ENCODE results near the gene GTF2H4.
"Not testable (repeated sequence)": the region's sequence is repeated elsewhere in the genome, so short reads cannot be mapped to it uniquely, and the experiment has no call there.

Gene GTF2H4

GRCh38 chr6:30901436-30901835 lies 6.6 kb upstream of the GTF2H4 start:
- H3K27me3 ChIP-seq (ENCODE audit: control insufficient read depth, low read length), result no peaks in the 10 kb centered on the region
- H3K4me1 ChIP-seq (ENCODE audit: control insufficient read depth, low read length), result peaks cover 10% of the 10 kb centered on the region
- no peak overlapping the region for H3K4me3 ChIP-seq (ENCODE audit: low read length)
- no peaks in the 10 kb centered on the region for H4K20me1 ChIP-seq (ENCODE audit: control insufficient read depth, insufficient read depth, low read depth, low read length)
- no peaks in the 10 kb centered on the region for H3K9me3 ChIP-seq (ENCODE audit: control insufficient read depth, insufficient read depth, low read length)
- H3F3A ChIP-seq (ENCODE audit: control insufficient read depth, insufficient read depth), result peaks cover 3% of the 10 kb centered on the region; the same call in 1 of the 2 replicates
- H3K9me2 ChIP-seq (replicated peaks; ENCODE audit: control insufficient read depth, low read length), result no peaks in the 10 kb centered on the region
- no peaks in the 10 kb centered on the region for H3K79me2 ChIP-seq (ENCODE audit: control insufficient read depth, low read length)
- H3K4me2 ChIP-seq (ENCODE audit: low read length), result no peak overlapping the region
- H3K36me3 ChIP-seq (ENCODE audit: control insufficient read depth, low read length), result peaks cover 9% of the 10 kb centered on the region; the same call in 1 of the 2 replicates
- no peak overlapping the region for H3K27ac ChIP-seq (ENCODE audit: low read depth, low read length)
- TF ChIP-seq EZH2phosphoT487 (IDR thresholded peaks at IDR 0.05; ENCODE audit: borderline replicate concordance, low read length), result no peak
- TF ChIP-seq CTCF (IDR thresholded peaks at IDR 0.05; ENCODE audit: low read depth, low read length, poor library complexity, severe bottlenecking), result no peak

GRCh38 chr6:30902196-30902595 lies 5.8 kb upstream of the GTF2H4 start:
- H3K27me3 ChIP-seq (ENCODE audit: control insufficient read depth, low read length); H4K20me1 ChIP-seq (ENCODE audit: control insufficient read depth, insufficient read depth, low read depth, low read length); H3K9me3 ChIP-seq (ENCODE audit: control insufficient read depth, insufficient read depth, low read length); H3K27ac ChIP-seq (ENCODE audit: low read depth, low read length); H3K4me3 ChIP-seq (ENCODE audit: low read length); H3K4me2 ChIP-seq (ENCODE audit: low read length); H3F3A ChIP-seq (ENCODE audit: control insufficient read depth, insufficient read depth); H3K79me2 ChIP-seq (ENCODE audit: control insufficient read depth, low read length); H3K36me3 ChIP-seq (ENCODE audit: control insufficient read depth, low read length); H3K9me2 ChIP-seq (replicated peaks; ENCODE audit: control insufficient read depth, low read length): not testable (repeated sequence)
- peaks cover 12% of the 10 kb centered on the region for H3K4me1 ChIP-seq (ENCODE audit: control insufficient read depth, low read length)

DNA sequence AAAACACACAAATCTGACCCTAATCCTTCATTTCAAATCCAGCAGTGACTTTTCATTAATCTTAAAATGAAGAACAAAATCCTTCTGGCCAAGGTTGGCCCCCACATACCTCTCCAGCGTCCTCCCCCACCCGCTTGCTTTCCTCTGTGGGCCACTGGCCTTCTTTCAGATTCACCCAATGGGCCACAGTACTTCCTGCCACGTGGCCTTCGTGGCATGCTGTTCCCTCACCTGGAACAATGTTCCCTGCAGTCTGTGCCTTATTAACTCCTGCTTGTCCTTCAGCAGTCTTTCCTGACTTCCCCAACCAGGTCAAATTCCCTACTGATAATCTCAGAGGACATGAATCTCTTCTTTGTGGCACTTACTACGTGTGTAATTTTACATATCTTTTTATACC lies 5.3 kb upstream of the GTF2H4 start:
- Histone ChIP-seq H3K4me2 (ENCODE audit: low read length) (no peak overlapping the region), H3K9me2 (replicated peaks; ENCODE audit: control insufficient read depth, low read length) (no peaks in the 10 kb centered on the region), H3K27me3 (ENCODE audit: control insufficient read depth, low read length) (no peaks in the 10 kb centered on the region), H3K79me2 (ENCODE audit: control insufficient read depth, low read length) (no peaks in the 10 kb centered on the region), H3F3A (ENCODE audit: control insufficient read depth, insufficient read depth) (peaks cover 5% of the 10 kb centered on the region; the same call in 1 of the 2 replicates), H3K4me3 (ENCODE audit: low read length) (no peak overlapping the region), H3K4me1 (ENCODE audit: control insufficient read depth, low read length) (peaks cover 17% of the 10 kb centered on the region), H4K20me1 (ENCODE audit: control insufficient read depth, insufficient read depth, low read depth, low read length) (no peaks in the 10 kb centered on the region), H3K36me3 (ENCODE audit: control insufficient read depth, low read length) (peaks cover 9% of the 10 kb centered on the region; the same call in 1 of the 2 replicates), H3K9me3 (ENCODE audit: control insufficient read depth, insufficient read depth, low read length) (no peaks in the 10 kb centered on the region), H3K27ac (ENCODE audit: low read depth, low read length) (no peak overlapping the region)
- no peak for TF ChIP-seq CTCF (IDR thresholded peaks at IDR 0.05; ENCODE audit: low read depth, low read length, poor library complexity, severe bottlenecking)

DNA sequence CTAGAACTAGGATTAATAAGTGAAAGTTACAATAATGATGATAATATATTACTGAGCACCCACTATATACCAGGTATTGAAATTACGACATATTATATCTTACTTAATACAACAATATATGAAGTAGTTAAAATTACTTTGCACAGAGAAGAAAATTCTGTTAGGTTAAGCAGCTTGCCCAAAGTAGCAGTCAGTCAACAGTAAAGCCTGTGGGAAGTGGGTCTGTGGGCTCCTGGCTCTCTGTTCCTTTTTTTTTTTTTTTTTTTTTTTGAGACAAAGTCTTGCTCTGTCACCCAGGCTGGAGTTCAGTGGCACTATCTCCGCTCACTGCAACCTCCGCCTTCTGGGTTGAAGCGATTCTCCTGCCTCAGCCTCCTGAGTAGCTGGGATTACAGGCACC lies 4.8 kb upstream of the GTF2H4 start:
- Histone ChIP-seq H3F3A (ENCODE audit: control insufficient read depth, insufficient read depth) (peaks cover 5% of the 10 kb centered on the region; the same call in 1 of the 2 replicates), H3K4me2 (ENCODE audit: low read length) (no peak overlapping the region), H3K27ac (ENCODE audit: low read depth, low read length) (no peak overlapping the region), H3K4me3 (ENCODE audit: low read length) (no peak overlapping the region), H3K27me3 (ENCODE audit: control insufficient read depth, low read length) (no peaks in the 10 kb centered on the region), H3K9me2 (replicated peaks; ENCODE audit: control insufficient read depth, low read length) (no peaks in the 10 kb centered on the region), H3K36me3 (ENCODE audit: control insufficient read depth, low read length) (peaks cover 5% of the 10 kb centered on the region), H3K9me3 (ENCODE audit: control insufficient read depth, insufficient read depth, low read length) (no peaks in the 10 kb centered on the region), H3K4me1 (ENCODE audit: control insufficient read depth, low read length) (peaks cover 17% of the 10 kb centered on the region), H3K79me2 (ENCODE audit: control insufficient read depth, low read length) (peaks cover 2% of the 10 kb centered on the region), H4K20me1 (ENCODE audit: control insufficient read depth, insufficient read depth, low read depth, low read length) (no peaks in the 10 kb centered on the region)
- TF ChIP-seq EZH2phosphoT487 (IDR thresholded peaks at IDR 0.05; ENCODE audit: borderline replicate concordance, low read length) (no peak), CTCF (IDR thresholded peaks at IDR 0.05; ENCODE audit: low read depth, low read length, poor library complexity, severe bottlenecking) (no peak)

DNA sequence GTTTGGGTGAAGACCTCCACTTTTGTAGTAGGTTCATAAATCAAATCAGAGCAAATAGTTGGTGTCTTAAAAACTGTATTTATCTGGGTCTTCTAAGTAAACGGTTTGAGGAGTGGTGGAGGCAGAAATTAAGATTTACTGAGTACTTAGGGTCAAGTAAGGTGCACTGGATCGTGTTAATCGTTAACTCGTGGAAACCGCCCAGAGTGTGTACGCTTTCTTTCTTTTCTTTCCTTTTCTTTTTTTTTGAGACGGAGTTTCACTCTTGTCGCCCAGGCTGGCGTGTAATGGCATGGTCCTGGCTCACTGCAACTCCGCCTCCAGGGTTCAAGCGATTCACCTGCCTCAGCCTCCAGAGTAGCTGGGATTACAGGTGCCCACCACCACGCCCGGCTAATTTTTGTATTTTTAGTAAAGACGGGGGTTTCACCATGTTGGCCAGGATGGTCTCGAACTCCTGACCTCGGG lies 683 bp upstream of the GTF2H4 start:
- H3K9me3 ChIP-seq (ENCODE audit: control insufficient read depth, insufficient read depth, low read length); H4K20me1 ChIP-seq (ENCODE audit: control insufficient read depth, insufficient read depth, low read depth, low read length); H3K27me3 ChIP-seq (ENCODE audit: control insufficient read depth, low read length); H3F3A ChIP-seq (ENCODE audit: control insufficient read depth, insufficient read depth); H3K9me2 ChIP-seq (replicated peaks; ENCODE audit: control insufficient read depth, low read length); H3K27ac ChIP-seq (ENCODE audit: low read depth, low read length): not testable (repeated sequence)
- Histone ChIP-seq H3K4me2 (ENCODE audit: low read length) (peak overlapping the region; percentile 57), H3K36me3 (ENCODE audit: control insufficient read depth, low read length) (peaks cover 15% of the 10 kb centered on the region), H3K4me1 (ENCODE audit: control insufficient read depth, low read length) (peaks cover 25% of the 10 kb centered on the region), H3K79me2 (ENCODE audit: control insufficient read depth, low read length) (peaks cover 14% of the 10 kb centered on the region), H3K4me3 (ENCODE audit: low read length) (peak overlapping the region; percentile 96)
